T-helper 2 cell treated with Interferon-gamma antibody and Interleukin-4, amounts not matched to agents 5 μg/mL and 100 μg/mL, for 36 hours (primary cell): ENCODE data around the gene NRDC.

Experiments
- DNase-seq: peaks from one replicate; pipeline ENCODE4 v3.0.0; 2021; ENCODE audit warnings: low spot score
- H3K27ac Mint-ChIP-seq: one replicate; pipeline ENCODE4 v1.8.0; 2021; ENCODE audit warnings: mild to moderate bottlenecking, mixed read lengths
- H3K27me3 Mint-ChIP-seq: one replicate; pipeline ENCODE4 v1.8.0; 2021; ENCODE audit warnings: low read depth, mixed read lengths
- H3K36me3 Mint-ChIP-seq: one replicate; pipeline ENCODE4 v1.8.0; 2021; ENCODE audit warnings: low read depth, mixed read lengths
- H3K4me1 Mint-ChIP-seq: one replicate; pipeline ENCODE4 v1.8.0; 2021; ENCODE audit warnings: low read depth, mixed read lengths
- H3K4me3 Mint-ChIP-seq: one replicate; pipeline ENCODE4 v1.8.0; 2022; ENCODE audit warnings: mild to moderate bottlenecking, moderate library complexity, mixed read lengths
- H3K9me3 Mint-ChIP-seq: one replicate; pipeline ENCODE4 v1.8.0; 2021; ENCODE audit warnings: mixed read lengths

Gene NRDC

DNA sequence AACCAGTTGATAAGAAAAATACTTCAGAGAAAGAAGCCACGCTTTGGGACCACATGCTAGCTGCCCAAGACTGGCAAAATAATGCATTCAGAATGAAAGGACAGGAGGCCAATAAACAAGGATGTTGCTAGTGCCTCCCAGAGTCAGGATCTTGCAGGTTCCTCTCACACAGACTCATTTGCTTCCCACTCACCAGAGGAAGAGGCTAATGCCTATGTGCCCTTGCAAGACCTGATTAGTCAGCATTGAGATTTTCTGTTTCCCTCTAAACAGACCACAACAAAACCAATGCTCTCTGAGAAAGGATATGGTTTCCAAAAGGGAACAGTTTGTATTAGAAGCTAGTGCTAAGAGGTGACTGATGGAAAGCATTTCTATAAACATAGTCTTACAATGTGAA, 85.7 kb downstream of the NRDC start:
- Mint-ChIP-seq H3K9me3 (no peaks in the 10 kb centered on the region), H3K4me3 (no peak overlapping the region), H3K27ac (peak overlapping the region; percentile 11), H3K27me3 (no peaks in the 10 kb centered on the region), H3K36me3 (peaks cover 60% of the 10 kb centered on the region), H3K4me1 (peaks cover 12% of the 10 kb centered on the region)
- no peak for DNase-seq

DNA sequence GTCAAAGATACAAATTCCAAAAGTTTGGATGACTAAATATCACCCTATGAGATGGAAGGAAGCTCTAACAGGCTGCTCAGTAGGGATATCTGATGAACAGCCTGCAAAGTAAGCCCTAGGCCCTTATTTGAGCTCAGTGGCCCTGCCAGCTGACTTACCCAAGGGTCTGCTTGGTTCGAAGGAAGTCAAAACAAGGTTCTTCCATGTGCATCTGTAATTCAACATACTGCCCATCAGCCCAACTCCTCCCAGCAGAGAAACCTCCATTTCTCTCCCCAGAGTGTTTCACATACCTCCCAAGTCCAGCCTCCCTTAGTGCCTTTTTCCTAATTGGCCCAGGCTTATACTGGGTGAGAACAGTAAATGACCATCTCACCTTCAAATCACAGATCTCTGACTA, 86.6 kb downstream of the NRDC start:
- Mint-ChIP-seq H3K4me3 (no peak overlapping the region), H3K36me3 (peaks cover 61% of the 10 kb centered on the region), H3K9me3 (no peaks in the 10 kb centered on the region), H3K4me1 (peaks cover 12% of the 10 kb centered on the region), H3K27me3 (no peaks in the 10 kb centered on the region), H3K27ac (no peak overlapping the region)
- DNase-seq = no peak

DNA sequence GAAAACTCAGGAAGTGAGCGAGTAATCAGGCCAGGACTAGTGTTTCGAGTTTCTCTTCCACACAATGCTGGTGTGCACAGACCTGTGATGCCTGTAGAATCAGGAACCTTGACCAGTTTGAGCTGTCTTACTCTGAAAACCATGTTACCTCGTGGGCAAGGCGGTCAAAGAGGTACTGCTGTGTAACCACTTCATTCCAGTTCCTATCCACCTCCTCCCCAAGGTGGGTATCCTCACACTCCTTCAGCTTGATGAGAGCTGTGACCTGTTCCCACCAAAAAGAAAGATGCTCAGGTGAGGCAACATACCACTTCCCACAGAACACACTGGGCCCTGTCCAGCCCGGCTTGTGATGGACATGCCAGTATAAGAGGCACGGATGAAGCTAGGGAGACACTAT, 88.1 kb downstream of the NRDC start:
- H3K27ac Mint-ChIP-seq = no peak overlapping the region
- H3K4me1 Mint-ChIP-seq = peaks cover 12% of the 10 kb centered on the region
- no peaks in the 10 kb centered on the region for H3K27me3 Mint-ChIP-seq
- no peaks in the 10 kb centered on the region for H3K9me3 Mint-ChIP-seq
- H3K36me3 Mint-ChIP-seq = peaks cover 71% of the 10 kb centered on the region
- DNase-seq = no peak
- H3K4me3 Mint-ChIP-seq = no peak overlapping the region

DNA sequence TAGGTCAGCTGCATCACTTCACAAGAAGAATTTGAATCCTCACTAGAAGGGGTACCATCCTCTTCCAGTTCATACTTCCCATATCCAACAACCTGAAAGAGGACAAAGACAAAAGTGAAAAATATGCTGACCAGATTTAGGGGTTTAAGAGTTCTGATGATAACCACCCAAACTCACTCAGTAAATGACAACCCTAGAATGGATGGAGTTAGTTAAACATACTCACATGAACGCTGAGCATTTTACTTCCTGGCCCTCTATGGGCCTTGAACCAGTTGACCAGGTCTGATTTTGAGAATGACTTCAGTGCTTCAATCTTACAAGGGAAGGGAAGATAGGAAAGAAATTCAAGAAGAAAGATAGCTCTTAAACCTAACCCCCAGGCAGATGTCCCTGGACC, 89.2 kb downstream of the NRDC start:
- Mint-ChIP-seq H3K27me3 (no peaks in the 10 kb centered on the region), H3K36me3 (peaks cover 67% of the 10 kb centered on the region), H3K27ac (no peak overlapping the region), H3K4me1 (peaks cover 12% of the 10 kb centered on the region), H3K9me3 (no peaks in the 10 kb centered on the region), H3K4me3 (no peak overlapping the region)
- DNase-seq = no peak

DNA sequence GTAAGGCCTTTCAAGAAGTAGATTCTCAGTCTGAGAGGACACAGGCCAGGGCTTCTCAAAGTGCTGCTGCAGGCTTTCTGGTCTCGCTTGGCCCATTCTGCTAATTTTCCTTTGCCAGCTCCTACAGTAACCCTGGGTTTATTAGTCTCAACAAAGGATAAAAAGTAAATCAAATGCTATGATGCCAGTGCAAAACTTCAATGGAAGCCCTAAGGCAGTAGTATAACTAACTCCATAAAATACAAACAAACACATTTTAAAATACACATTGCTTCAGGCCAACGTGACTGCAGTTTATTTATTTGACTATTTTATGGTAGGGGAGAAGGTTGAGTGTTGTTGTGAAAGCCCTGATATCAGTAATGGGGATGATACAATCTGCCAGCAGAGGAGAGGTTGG, 89.6 kb downstream of the NRDC start:
- Mint-ChIP-seq H3K27ac (no peak overlapping the region), H3K9me3 (no peaks in the 10 kb centered on the region), H3K36me3 (peaks cover 66% of the 10 kb centered on the region), H3K4me1 (peaks cover 12% of the 10 kb centered on the region), H3K4me3 (no peak overlapping the region), H3K27me3 (no peaks in the 10 kb centered on the region)
- no peak for DNase-seq

DNA sequence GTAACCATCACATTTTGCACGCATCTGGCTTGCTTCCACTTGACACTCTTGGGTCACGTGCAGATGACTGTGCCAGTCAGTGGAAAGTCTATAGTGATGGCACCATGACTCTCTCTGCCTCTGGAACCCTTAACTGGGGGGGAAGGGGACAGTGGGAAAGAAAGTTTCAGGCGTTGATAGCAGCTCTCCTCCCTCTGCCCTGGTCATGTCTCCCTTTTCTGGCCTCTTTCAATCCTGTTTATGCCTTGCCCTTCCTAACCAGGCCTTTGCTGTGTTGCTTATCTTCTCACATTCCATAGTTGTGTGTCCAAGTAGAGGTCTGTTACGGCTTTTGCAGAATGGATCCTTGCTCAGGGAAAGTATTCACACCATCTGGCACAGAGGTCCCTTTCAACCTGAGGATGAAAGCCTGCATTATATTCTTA, 93.5 kb downstream of the NRDC start:
- H3K4me3 Mint-ChIP-seq = no peak overlapping the region
- H3K9me3 Mint-ChIP-seq = no peaks in the 10 kb centered on the region
- H3K27me3 Mint-ChIP-seq = no peaks in the 10 kb centered on the region
- H3K27ac Mint-ChIP-seq = peak overlapping the region; percentile 7
- DNase-seq = no peak
- H3K36me3 Mint-ChIP-seq = peaks cover 46% of the 10 kb centered on the region
- H3K4me1 Mint-ChIP-seq = no peaks in the 10 kb centered on the region

DNA sequence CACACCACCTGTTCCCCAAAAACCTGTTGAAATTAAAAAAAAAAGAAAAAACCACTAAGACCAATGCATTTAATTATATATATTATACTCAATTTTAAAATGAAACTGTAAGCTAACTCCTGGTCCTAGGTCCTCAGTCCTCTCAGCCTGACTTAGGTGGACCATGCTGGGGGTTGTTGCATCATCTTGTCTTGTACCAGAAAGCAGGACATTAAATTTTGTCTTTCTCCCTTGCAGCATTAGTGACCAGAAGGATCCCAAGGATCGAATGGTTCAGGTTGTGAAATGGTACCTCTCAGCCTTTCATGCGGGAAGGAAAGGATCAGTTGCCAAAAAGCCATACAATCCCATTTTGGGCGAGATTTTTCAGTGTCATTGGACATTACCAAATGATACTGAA, 97.6 kb downstream of the NRDC start:
- peaks cover 24% of the 10 kb centered on the region for H3K36me3 Mint-ChIP-seq
- no peak overlapping the region for H3K27ac Mint-ChIP-seq
- peaks cover 8% of the 10 kb centered on the region for H3K4me1 Mint-ChIP-seq
- H3K4me3 Mint-ChIP-seq = no peak overlapping the region
- no peaks in the 10 kb centered on the region for H3K9me3 Mint-ChIP-seq
- no peaks in the 10 kb centered on the region for H3K27me3 Mint-ChIP-seq
- DNase-seq = no peak

DNA sequence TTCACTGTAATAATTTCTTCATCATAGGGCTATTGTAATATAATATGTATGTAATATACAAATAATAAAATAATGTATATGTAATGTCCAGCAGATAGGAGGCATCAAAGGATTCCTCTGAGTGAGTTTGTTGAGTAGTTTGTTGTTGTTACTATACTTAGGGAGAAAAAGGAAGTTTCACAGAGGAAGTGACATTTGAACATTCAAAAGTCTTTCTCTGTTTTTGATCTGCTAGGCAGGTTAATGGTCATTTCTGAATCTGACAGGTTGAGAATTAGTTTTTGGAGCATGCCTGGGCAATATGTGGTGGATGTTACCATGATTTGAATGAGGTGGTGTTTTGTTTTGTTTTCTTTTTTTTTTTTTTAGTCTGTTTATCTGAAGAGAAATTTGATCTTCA, 102.1 kb downstream of the NRDC start:
- no peaks in the 10 kb centered on the region for H3K27me3 Mint-ChIP-seq
- no peaks in the 10 kb centered on the region for H3K9me3 Mint-ChIP-seq
- no peak overlapping the region for H3K27ac Mint-ChIP-seq
- H3K4me3 Mint-ChIP-seq = no peak overlapping the region
- H3K36me3 Mint-ChIP-seq = peaks cover 30% of the 10 kb centered on the region
- DNase-seq = no peak
- peaks cover 8% of the 10 kb centered on the region for H3K4me1 Mint-ChIP-seq

DNA sequence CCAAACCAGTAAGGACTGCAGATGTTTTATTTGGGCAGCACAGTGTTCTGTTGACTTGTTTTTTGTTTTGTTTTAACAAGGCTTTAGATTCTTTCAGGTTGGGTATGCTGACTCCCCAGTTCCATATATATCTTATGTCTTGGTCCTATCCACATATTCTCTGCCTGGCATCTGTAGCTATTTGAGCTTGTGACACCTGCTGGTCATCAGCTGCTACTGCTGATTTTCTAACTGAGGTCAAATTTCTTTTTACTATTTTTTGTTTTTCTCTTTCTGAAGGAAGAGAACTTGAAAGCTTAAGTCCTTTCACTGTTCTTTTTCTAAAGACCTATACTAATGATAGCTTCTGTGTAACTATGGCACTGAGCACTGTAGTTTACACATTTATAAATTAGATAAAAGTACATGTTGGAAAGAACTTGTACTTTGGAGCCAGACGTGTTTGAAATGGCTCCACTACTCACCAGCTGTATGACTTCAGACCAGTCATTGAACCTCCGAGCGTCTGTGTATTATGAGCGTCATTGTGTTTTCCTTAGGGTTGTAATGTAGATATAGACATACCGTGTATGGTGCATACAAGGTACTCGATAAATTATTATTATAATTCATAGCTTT, 109.4 kb downstream of the NRDC start:
- H3K4me3 Mint-ChIP-seq = no peak overlapping the region
- H3K9me3 Mint-ChIP-seq = no peaks in the 10 kb centered on the region
- H3K27me3 Mint-ChIP-seq = no peaks in the 10 kb centered on the region
- no peak for DNase-seq
- H3K4me1 Mint-ChIP-seq = peaks cover 6% of the 10 kb centered on the region
- H3K36me3 Mint-ChIP-seq = peaks cover 28% of the 10 kb centered on the region
- no peak overlapping the region for H3K27ac Mint-ChIP-seq

DNA sequence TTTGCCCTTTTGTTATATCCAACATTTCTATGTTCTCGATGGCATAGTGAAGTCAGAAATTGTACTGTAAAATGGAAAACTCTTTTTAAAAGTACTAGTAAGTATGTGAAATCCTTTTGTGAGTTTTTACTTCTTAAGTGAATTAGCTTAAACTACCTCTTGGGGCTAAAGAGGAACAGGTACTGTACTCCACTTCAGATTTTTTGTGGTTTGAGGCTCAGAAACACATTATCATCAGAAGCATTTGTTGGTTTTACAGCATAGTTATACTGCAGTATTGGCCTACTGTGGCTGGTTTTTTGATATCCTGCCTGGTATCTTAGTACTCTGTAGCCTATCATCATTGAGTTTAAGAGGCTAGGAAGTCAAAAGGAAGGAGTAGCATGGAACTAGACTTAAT, 117.2 kb downstream of the NRDC start:
- H3K27me3 Mint-ChIP-seq = no peaks in the 10 kb centered on the region
- H3K4me3 Mint-ChIP-seq = no peak overlapping the region
- H3K9me3 Mint-ChIP-seq = no peaks in the 10 kb centered on the region
- no peak for DNase-seq
- H3K4me1 Mint-ChIP-seq = peaks cover 8% of the 10 kb centered on the region
- peaks cover 7% of the 10 kb centered on the region for H3K36me3 Mint-ChIP-seq
- no peak overlapping the region for H3K27ac Mint-ChIP-seq

DNA sequence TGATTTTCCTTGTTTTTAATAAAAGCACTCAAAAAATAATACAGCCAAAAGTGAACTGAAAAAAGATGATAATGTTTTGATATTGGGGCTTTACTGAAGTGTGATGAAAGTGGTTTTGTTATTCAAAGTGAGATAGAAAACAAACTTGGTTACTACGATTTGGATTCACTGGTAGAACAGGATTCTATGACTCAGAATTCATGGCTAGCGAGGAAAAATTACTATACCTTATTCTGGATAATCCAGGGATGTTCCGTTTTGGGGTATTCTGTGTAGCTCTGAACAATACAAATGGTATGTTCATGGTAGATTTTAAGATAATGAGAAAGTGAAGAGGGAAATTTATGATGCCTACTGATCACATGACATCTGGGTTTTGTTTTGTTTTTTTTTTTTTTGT, 117.7 kb downstream of the NRDC start:
- H3K27ac Mint-ChIP-seq = no peak overlapping the region
- H3K4me1 Mint-ChIP-seq = peaks cover 8% of the 10 kb centered on the region
- H3K9me3 Mint-ChIP-seq = no peaks in the 10 kb centered on the region
- DNase-seq = no peak
- H3K36me3 Mint-ChIP-seq = peaks cover 6% of the 10 kb centered on the region
- no peaks in the 10 kb centered on the region for H3K27me3 Mint-ChIP-seq
- H3K4me3 Mint-ChIP-seq = no peak overlapping the region

DNA sequence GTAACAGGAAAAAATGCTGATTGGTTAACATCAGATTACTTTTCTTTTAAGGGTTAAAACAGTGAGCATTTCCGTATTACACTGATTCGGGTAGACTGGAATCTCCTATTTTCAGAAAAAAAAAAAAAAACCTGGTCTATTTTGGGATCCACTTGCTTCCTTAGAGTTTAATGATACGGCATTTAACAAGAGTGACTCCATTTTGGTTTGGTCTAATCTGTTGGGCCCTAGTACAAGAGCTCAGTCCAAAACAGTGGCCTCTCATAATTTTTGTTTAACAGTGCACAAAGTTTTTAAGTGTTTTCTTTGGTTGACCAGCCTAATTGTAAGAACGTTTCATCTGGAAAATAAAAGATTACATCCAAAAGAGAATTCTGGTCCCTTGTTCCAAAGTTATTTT, 120.2 kb downstream of the NRDC start:
- H3K4me3 Mint-ChIP-seq = no peak overlapping the region
- no peaks in the 10 kb centered on the region for H3K9me3 Mint-ChIP-seq
- DNase-seq = no peak
- peaks cover 12% of the 10 kb centered on the region for H3K4me1 Mint-ChIP-seq
- no peak overlapping the region for H3K27ac Mint-ChIP-seq
- peaks cover 11% of the 10 kb centered on the region for H3K36me3 Mint-ChIP-seq
- no peaks in the 10 kb centered on the region for H3K27me3 Mint-ChIP-seq

DNA sequence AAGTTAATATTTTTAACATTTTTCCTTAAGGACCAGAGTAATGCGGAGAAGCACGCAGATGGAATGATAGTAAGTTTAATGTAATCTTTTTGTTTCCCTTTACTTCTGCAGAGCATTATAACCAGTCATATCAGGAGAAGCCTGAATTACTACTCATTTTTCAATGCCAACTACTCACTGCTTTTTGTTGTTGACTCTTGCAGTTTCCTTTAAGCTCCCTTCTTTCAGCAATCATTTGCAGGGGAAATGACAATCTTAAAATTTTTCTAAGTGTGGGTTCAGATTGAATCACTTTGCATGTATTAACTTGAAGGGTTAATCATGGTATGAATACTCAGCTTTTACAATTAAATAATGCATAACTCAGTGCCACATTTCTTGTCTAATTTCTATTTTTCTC, 122.2 kb downstream of the NRDC start:
- no peak for DNase-seq
- peaks cover 10% of the 10 kb centered on the region for H3K4me1 Mint-ChIP-seq
- H3K27me3 Mint-ChIP-seq = no peaks in the 10 kb centered on the region
- no peak overlapping the region for H3K27ac Mint-ChIP-seq
- no peak overlapping the region for H3K4me3 Mint-ChIP-seq
- H3K36me3 Mint-ChIP-seq = peaks cover 17% of the 10 kb centered on the region
- peaks cover 5% of the 10 kb centered on the region for H3K9me3 Mint-ChIP-seq

DNA sequence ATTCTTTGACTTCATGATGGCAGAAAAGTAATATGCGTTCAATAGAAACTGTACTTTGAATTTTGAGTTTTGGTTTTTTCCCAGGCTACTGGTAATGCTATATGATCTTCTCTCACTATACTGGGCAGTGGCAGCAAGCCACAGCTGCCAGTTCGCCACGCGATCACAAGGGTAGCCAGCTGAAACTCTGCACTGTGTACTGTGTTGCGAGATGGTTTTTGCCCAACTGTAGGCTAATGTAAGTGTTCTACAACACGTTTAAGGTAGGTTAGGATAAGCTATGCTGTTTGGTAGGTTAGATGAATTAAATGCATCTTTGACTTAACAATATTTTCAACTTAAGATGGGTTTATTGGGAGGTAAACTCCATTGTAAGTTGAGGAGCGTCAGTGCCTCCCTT, 123.1 kb downstream of the NRDC start:
- Mint-ChIP-seq H3K27ac (no peak overlapping the region), H3K4me1 (peaks cover 7% of the 10 kb centered on the region), H3K4me3 (no peak overlapping the region), H3K36me3 (peaks cover 15% of the 10 kb centered on the region), H3K9me3 (peaks cover 5% of the 10 kb centered on the region), H3K27me3 (no peaks in the 10 kb centered on the region)
- DNase-seq = no peak

DNA sequence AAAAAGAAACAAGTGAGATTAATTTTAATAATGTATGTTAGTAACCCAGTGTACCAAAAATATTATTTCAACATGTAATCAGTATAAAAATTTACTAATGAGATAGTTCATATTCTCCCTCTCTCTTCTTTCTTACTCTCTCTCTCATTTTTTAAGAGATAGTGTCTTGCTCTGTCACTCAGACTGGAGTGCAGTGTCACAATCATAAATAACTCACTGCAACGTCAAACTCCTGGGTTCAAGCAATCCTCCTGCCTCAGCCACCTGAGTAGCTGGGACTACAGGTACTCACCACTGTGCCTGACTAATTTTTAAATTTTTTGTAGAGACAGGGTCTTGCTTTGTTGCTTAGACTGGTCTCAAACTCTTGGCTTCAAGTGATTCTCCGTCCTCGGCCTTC, 123.9 kb downstream of the NRDC start:
- Mint-ChIP-seq H3K36me3 (peaks cover 17% of the 10 kb centered on the region), H3K9me3 (peaks cover 5% of the 10 kb centered on the region), H3K4me3 (no peak overlapping the region), H3K27me3 (no peaks in the 10 kb centered on the region), H3K27ac (no peak overlapping the region), H3K4me1 (peaks cover 4% of the 10 kb centered on the region)
- no peak for DNase-seq
